Measurements from ENCODE around the gene FMO5. TPM values are rescaled to one million over a fixed set of nuclear protein-coding genes. Genes with fewer than 3 reads are reported as not detected.
"Not testable (repeated sequence)": the region's sequence is repeated elsewhere in the genome, so short reads cannot be mapped to it uniquely, and the experiment has no call there.

FMO5 gene
- polyA plus RNA-seq, 1 donor: 15.8 TPM

DNA sequence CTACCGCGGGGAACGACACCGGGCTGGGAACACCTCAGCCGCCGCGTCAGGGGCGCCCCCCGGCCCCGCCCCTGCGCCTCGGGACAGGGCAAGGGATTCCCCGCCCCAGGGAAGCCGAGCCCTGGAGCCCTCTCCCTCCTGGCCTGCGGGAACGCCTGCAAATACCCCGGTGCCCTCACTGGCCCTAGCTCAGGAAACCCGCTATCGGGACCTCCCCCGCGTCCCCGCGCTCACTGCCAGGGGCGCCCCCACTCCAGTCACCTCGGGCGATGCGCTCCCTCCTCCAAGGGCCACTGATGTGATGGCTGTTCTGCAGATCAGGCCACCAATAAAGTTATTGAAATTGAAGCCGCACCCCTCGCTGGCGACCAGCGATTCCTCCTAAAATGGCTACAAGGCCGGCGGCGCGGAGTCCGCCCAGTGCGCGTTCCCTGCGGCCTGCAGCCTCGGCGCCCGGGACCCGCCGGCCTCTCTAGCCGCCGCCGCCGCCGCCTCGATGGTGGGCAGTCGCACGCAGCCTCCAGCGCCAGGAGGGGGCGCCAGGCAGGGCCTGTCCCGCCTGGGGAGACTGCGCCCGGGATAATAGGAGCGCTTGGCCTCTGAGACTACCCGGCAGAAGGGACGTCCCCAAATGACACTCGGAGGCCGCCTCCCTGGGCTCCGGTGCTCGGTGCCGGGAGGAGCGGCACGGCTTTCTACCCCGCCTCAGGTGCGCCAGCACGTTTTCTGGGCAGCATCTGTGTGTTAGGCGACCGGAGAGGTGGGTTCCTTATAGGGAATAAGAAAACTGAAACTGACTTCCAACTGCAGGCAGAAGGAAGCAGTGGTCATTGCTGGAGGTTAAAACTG is 52.7 kb downstream of the FMO5 start, which contains the start of gene PRKAB2:
PRKAB2 (minus strand) TSS at position 303 of the 849 bp plus-strand sequence. CDS start 326 bp downstream, outside the sequence.
- WGBS (ENCODE audit: insufficient coverage, low lambda C conversion rate): no CpG with 5 or more reads among the region's 72 CpGs
- Histone ChIP-seq H3K9me3 (ENCODE audit: control insufficient read depth, low read depth, low read length) (no peaks in the 10 kb centered on the region), H3K4me3 (ENCODE audit: low read length) (peak within 1 kb of the TSS; percentile 98), H3K27me3 (ENCODE audit: control insufficient read depth, insufficient read depth, low read length) (no peaks in the 10 kb centered on the region), H3K27ac (ENCODE audit: low read length) (peak within 1 kb of the TSS; percentile 99), H3K36me3 (ENCODE audit: control insufficient read depth, insufficient read depth, low read length) (peaks cover 2% of the 10 kb centered on the region), H3K4me1 (ENCODE audit: control insufficient read depth, insufficient read depth, low read length) (peaks cover 30% of the 10 kb centered on the region)
- peak; percentile 95 to 99 for DNase-seq

DNA sequence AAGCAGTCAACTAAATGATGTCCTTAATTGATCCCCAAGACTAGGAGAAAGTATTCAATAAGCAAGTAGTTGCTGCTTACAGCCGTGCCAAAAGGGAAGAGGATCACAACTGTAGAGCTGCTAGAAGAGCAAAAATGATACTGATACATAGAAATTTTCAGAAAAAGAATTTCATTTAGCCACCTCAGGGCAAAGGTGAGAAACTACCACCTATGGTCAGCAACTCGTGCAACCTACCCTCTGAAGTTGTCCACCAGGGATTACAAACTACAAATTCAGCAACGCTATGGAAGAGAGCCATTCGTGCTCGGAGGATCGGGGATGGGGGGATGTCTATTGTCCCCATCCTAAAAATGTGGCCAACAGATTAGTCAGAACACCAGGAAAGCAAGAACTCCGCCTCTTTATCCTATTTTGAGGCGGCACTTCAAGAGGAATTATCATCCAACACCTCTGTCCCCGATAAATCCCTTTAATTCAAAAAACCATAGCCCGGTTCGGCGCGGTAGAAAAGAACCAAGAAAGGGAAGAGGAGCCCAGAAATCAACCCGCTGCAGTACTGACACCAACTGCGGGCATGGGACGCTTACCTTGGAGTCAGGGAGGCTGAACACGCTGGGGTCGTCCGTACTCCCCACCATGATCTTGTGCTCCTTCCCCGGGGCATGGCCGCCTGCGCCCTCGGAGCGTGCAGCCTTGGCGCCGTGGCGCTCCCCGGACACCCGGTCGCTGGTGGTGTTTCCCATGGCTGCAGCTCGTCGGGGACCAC is 53.6 kb downstream of the FMO5 start:
- Histone ChIP-seq H3K4me3 (ENCODE audit: low read length) (peak overlapping the region; percentile 98), H3K4me1 (ENCODE audit: control insufficient read depth, insufficient read depth, low read length) (peaks cover 36% of the 10 kb centered on the region), H3K27ac (ENCODE audit: low read length) (peak overlapping the region; percentile 99), H3K9me3 (ENCODE audit: control insufficient read depth, low read depth, low read length) (no peaks in the 10 kb centered on the region), H3K27me3 (ENCODE audit: control insufficient read depth, insufficient read depth, low read length) (no peaks in the 10 kb centered on the region), H3K36me3 (ENCODE audit: control insufficient read depth, insufficient read depth, low read length) (peaks cover 3% of the 10 kb centered on the region)
- 0% methylated on average over 1 of the region's 32 CpGs for WGBS (ENCODE audit: insufficient coverage, low lambda C conversion rate)
- peak in 1 of 2 donors; percentile 55 for DNase-seq

- 76% methylated on average over 6 of the region's 6 CpGs for WGBS (ENCODE audit: insufficient coverage, low lambda C conversion rate)
- Histone ChIP-seq H3K36me3 (ENCODE audit: control insufficient read depth, insufficient read depth, low read length) (peaks cover 14% of the 10 kb centered on the region), H3K27ac (ENCODE audit: low read length) (no peak overlapping the region), H3K27me3 (ENCODE audit: control insufficient read depth, insufficient read depth, low read length) (no peaks in the 10 kb centered on the region), H3K4me1 (ENCODE audit: control insufficient read depth, insufficient read depth, low read length) (peaks cover 39% of the 10 kb centered on the region), H3K4me3 (ENCODE audit: low read length) (no peak overlapping the region), H3K9me3 (ENCODE audit: control insufficient read depth, low read depth, low read length) (no peaks in the 10 kb centered on the region)
- DNase-seq: no peak
Observed at GRCh38 chr1:147169840-147170674, 55.1 kb downstream of the FMO5 start.

DNA sequence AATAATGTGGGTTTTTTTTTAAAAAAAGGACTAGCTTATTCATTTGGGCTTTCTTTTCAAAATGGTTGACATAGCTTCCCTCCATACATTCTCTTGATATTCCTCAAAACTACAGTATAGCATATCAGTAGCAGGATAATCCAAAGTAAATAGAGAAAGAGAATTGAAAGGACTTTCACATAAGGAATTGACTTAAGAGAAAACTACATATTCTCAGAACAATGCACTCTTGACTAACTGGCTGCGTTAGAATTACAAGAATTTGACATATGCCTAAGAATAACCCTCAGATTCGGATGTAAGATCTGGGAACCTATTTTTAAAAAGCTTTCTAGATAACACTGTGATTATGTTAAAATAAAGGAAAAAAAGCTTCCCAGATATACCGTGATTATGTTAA is 56.0 kb downstream of the FMO5 start:
- no peaks in the 10 kb centered on the region for H3K27me3 ChIP-seq (ENCODE audit: control insufficient read depth, insufficient read depth, low read length)
- no peaks in the 10 kb centered on the region for H3K9me3 ChIP-seq (ENCODE audit: control insufficient read depth, low read depth, low read length)
- WGBS (ENCODE audit: insufficient coverage, low lambda C conversion rate): 100% methylated on average over 1 of the region's 3 CpGs
- H3K4me1 ChIP-seq (ENCODE audit: control insufficient read depth, insufficient read depth, low read length): peaks cover 39% of the 10 kb centered on the region
- peak in 1 of 2 donors; percentile 11 for DNase-seq
- peaks cover 14% of the 10 kb centered on the region for H3K36me3 ChIP-seq (ENCODE audit: control insufficient read depth, insufficient read depth, low read length)
- peak overlapping the region; percentile 74 for H3K27ac ChIP-seq (ENCODE audit: low read length)
- H3K4me3 ChIP-seq (ENCODE audit: low read length): no peak overlapping the region

- H3K4me1 ChIP-seq (ENCODE audit: control insufficient read depth, insufficient read depth, low read length): peaks cover 36% of the 10 kb centered on the region
- H3K27me3 ChIP-seq (ENCODE audit: control insufficient read depth, insufficient read depth, low read length): no peaks in the 10 kb centered on the region
- WGBS (ENCODE audit: insufficient coverage, low lambda C conversion rate): no CpG with 5 or more reads among the region's 2 CpGs
- H3K4me3 ChIP-seq (ENCODE audit: low read length): no peak overlapping the region
- H3K9me3 ChIP-seq (ENCODE audit: control insufficient read depth, low read depth, low read length): no peaks in the 10 kb centered on the region
- peak overlapping the region; percentile 74 for H3K27ac ChIP-seq (ENCODE audit: low read length)
- peaks cover 14% of the 10 kb centered on the region for H3K36me3 ChIP-seq (ENCODE audit: control insufficient read depth, insufficient read depth, low read length)
- peak; percentile 85 to 96 for DNase-seq
Observed at GRCh38 chr1:147168626-147169058, 56.5 kb downstream of the FMO5 start.

- WGBS (ENCODE audit: insufficient coverage, low lambda C conversion rate): no CpG with 5 or more reads among the region's 1 CpG
- Histone ChIP-seq H3K27ac (ENCODE audit: low read length) (peak overlapping the region; percentile 74), H3K27me3 (ENCODE audit: control insufficient read depth, insufficient read depth, low read length) (no peaks in the 10 kb centered on the region), H3K36me3 (ENCODE audit: control insufficient read depth, insufficient read depth, low read length) (peaks cover 17% of the 10 kb centered on the region), H3K4me1 (ENCODE audit: control insufficient read depth, insufficient read depth, low read length) (peaks cover 32% of the 10 kb centered on the region), H3K4me3 (ENCODE audit: low read length) (no peak overlapping the region), H3K9me3 (ENCODE audit: control insufficient read depth, low read depth, low read length) (no peaks in the 10 kb centered on the region)
- peak; percentile 48 to 80 for DNase-seq
Observed at GRCh38 chr1:147167365-147167764, 57.8 kb downstream of the FMO5 start.

DNA sequence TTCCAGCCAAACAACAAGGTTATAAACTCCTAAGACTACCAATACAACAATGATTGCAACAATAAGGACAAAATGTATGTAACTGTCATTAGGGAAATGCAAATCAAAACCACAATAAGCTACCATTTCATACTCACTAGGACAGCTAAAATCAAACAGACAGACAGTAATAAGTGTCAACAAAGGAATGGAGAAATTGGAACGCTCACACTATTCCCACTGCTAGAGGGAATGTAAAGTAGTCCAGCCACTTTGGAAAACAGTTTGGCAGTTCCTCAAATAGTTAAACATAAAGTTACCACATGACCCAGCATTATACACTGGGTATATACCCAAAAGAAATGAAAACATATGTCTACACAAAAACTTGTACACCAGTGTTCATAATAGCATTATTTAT is 62.1 kb downstream of the FMO5 start:
- 100% methylated on average over 1 of the region's 1 CpG for WGBS (ENCODE audit: insufficient coverage, low lambda C conversion rate)
- Histone ChIP-seq H3K4me3 (ENCODE audit: low read length) (no peak overlapping the region), H3K27ac (ENCODE audit: low read length) (no peak overlapping the region), H3K9me3 (ENCODE audit: control insufficient read depth, low read depth, low read length) (no peaks in the 10 kb centered on the region), H3K36me3 (ENCODE audit: control insufficient read depth, insufficient read depth, low read length) (peaks cover 58% of the 10 kb centered on the region), H3K4me1 (ENCODE audit: control insufficient read depth, insufficient read depth, low read length) (peaks cover 15% of the 10 kb centered on the region), H3K27me3 (ENCODE audit: control insufficient read depth, insufficient read depth, low read length) (no peaks in the 10 kb centered on the region)
- no peak for DNase-seq

DNA sequence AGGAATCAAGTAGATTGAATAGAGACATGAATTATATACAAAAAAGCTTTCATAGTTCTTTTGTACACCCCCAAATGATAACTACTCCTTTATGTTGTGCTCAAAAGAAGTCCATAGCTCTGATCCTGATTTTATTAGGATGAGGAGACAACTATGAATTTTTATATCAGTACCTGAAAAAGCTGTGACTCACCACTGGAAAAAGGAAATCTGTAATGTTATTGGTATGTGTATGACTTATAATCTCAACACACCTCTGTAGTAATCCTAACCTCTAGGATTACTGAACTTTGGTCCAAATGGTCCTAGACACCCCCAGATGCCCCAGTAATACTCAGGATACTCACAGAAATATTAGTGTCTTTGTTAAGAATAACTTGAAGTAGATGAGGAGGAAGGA is 63.0 kb downstream of the FMO5 start:
- DNase-seq: no peak
- H3K4me1 ChIP-seq (ENCODE audit: control insufficient read depth, insufficient read depth, low read length): peaks cover 8% of the 10 kb centered on the region
- peaks cover 67% of the 10 kb centered on the region for H3K36me3 ChIP-seq (ENCODE audit: control insufficient read depth, insufficient read depth, low read length)
- H3K9me3 ChIP-seq (ENCODE audit: control insufficient read depth, low read depth, low read length): no peaks in the 10 kb centered on the region
- no peak overlapping the region for H3K4me3 ChIP-seq (ENCODE audit: low read length)
- no peak overlapping the region for H3K27ac ChIP-seq (ENCODE audit: low read length)
- H3K27me3 ChIP-seq (ENCODE audit: control insufficient read depth, insufficient read depth, low read length): no peaks in the 10 kb centered on the region

DNA sequence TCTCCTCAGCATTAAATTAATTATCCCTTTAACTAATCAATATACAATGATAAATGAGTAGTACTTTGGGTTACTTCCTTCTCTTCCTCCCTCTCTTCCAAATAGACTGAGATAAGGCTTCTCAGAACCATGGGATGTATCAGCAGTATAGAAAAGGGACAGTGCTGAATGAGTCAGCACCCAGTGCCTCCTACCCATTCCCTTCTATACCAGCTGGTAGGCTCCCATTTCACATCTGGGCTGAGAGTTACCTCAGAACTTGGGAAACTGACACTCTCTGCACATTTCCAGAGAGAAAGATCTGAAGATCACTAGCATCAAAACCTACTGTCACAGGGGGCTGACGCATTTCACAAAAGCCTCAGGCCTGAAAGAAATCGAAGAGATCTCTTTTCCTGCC is 68.0 kb downstream of the FMO5 start:
- not testable (repeated sequence) for H3K27me3 ChIP-seq (ENCODE audit: control insufficient read depth, insufficient read depth, low read length); H3K9me3 ChIP-seq (ENCODE audit: control insufficient read depth, low read depth, low read length); DNase-seq; H3K27ac ChIP-seq (ENCODE audit: low read length); H3K4me3 ChIP-seq (ENCODE audit: low read length); H3K4me1 ChIP-seq (ENCODE audit: control insufficient read depth, insufficient read depth, low read length)
- WGBS (ENCODE audit: insufficient coverage, low lambda C conversion rate): 100% methylated on average over 1 of the region's 2 CpGs
- H3K36me3 ChIP-seq (ENCODE audit: control insufficient read depth, insufficient read depth, low read length): peaks cover 60% of the 10 kb centered on the region

DNA sequence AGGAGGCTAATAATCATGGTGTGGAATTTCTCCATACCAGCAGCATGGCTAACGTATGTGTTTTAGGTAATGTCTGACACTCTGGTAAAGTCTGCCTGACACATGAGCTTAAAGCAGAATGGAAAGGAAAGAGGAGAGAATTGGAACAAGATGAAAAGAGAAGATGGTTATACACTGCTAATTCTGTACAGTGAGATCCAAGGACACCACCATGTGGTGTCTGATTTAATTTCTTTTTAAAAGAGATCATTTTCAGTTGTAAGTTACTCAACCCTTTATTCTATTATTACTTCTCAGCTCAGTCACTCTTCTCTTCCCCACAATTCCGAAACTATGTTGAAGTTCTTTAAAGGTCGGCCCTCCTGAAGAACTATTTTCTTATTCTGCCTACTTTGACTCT is 68.5 kb downstream of the FMO5 start:
- H3K27me3 ChIP-seq (ENCODE audit: control insufficient read depth, insufficient read depth, low read length): no peaks in the 10 kb centered on the region
- H3K27ac ChIP-seq (ENCODE audit: low read length): no peak overlapping the region
- H3K4me3 ChIP-seq (ENCODE audit: low read length): no peak overlapping the region
- 100% methylated on average over 2 of the region's 3 CpGs for WGBS (ENCODE audit: insufficient coverage, low lambda C conversion rate)
- no peaks in the 10 kb centered on the region for H3K9me3 ChIP-seq (ENCODE audit: control insufficient read depth, low read depth, low read length)
- peaks cover 55% of the 10 kb centered on the region for H3K36me3 ChIP-seq (ENCODE audit: control insufficient read depth, insufficient read depth, low read length)
- H3K4me1 ChIP-seq (ENCODE audit: control insufficient read depth, insufficient read depth, low read length): no peaks in the 10 kb centered on the region
- DNase-seq: no peak
